IMR-90 (cell line): ENCODE data around the gene IFFO2. TPM values are rescaled to one million over a fixed set of nuclear protein-coding genes. Genes with fewer than 3 reads are reported as not detected.

Experiments
- ATAC-seq: fragments of 200-7000 bp; cut with Tn5 transposase; 2 replicates; pipeline ENCODE4 v1.9.1; 2020; ENCODE audit warnings: low read depth, mild to moderate bottlenecking, moderate library complexity
- BruUV-seq: library from RNA; stranded (reverse); fragments of 400-500 nt; replicated peaks from 2 replicates; lab custom pipeline; 2021; lab: Mats Ljungman, UMichigan
- CTCF ChIA-PET: fragments of 300-600 bp; formaldehyde crosslinking; extraction: SDS; loops from one replicate; lab custom pipeline; 2021; ENCODE audit warnings: antibody characterized with exemption; lab: Yijun Ruan, JAX
- POLR2A ChIA-PET: fragments of 300-600 bp; sonication (Branson Sonifier 250); formaldehyde crosslinking; loops from one replicate; lab custom pipeline; 2022; ENCODE audit warnings: antibody characterized with exemption; ENCODE audit not compliant: unreplicated experiment; lab: Charles Lee
- DNase-seq: peaks from one replicate; pipeline ENCODE4 v3.0.0; 2013
- H2AFZ ChIP-seq: replicated peaks from 2 replicates; pipeline ENCODE3; 2013; ENCODE audit warnings: low read length, mild to moderate bottlenecking; ENCODE audit not compliant: poor library complexity
- H2AK5ac ChIP-seq: 2 replicates; pipeline ENCODE4 v1.6.1; 2013; ENCODE audit warnings: low read depth, low read length, inconsistent platforms
- H2AK9ac ChIP-seq: replicated peaks from 2 replicates; pipeline ENCODE3; 2013; ENCODE audit warnings: mild to moderate bottlenecking, low read depth, low read length, moderate library complexity; ENCODE audit not compliant: poor library complexity
- H2BK120ac ChIP-seq: 2 replicates; pipeline ENCODE4 v1.6.1; 2013; ENCODE audit warnings: low read depth, low read length, inconsistent platforms
- H2BK15ac ChIP-seq: 3 replicates; pipeline ENCODE4 v1.6.1; 2013; ENCODE audit warnings: low read depth, low read length, inconsistent platforms
- H2BK20ac ChIP-seq: 2 replicates; pipeline ENCODE4 v1.6.1; 2013; ENCODE audit warnings: low read depth, mild to moderate bottlenecking, inconsistent platforms, low read length, moderate library complexity
- H2BK5ac ChIP-seq: 2 replicates; pipeline ENCODE4 v1.6.1; 2013; ENCODE audit warnings: mild to moderate bottlenecking, low read depth, low read length, inconsistent platforms; ENCODE audit not compliant: poor library complexity, severe bottlenecking
- H3K14ac ChIP-seq: replicated peaks from 2 replicates; pipeline ENCODE4 v1.6.1; 2013; ENCODE audit warnings: low read depth, low read length, inconsistent platforms
- H3K18ac ChIP-seq: 2 replicates; pipeline ENCODE4 v1.6.1; 2013; ENCODE audit warnings: low read depth, low read length, control low read depth
- H3K23ac ChIP-seq: 2 replicates; pipeline ENCODE4 v1.6.1; 2013; ENCODE audit warnings: low read depth, low read length, inconsistent platforms
- H3K27ac ChIP-seq: 2 replicates; pipeline ENCODE4 v1.5.1; 2013; ENCODE audit warnings: mild to moderate bottlenecking, control low read depth, low read length; ENCODE audit not compliant: insufficient read depth
- H3K27me3 ChIP-seq: 2 replicates; pipeline ENCODE4 v1.6.1; 2013; ENCODE audit warnings: low read length; ENCODE audit not compliant: control insufficient read depth, insufficient read depth
- H3K36me3 ChIP-seq: 2 replicates; pipeline ENCODE4 v1.6.1; 2013; ENCODE audit warnings: low read length, mixed read lengths; ENCODE audit not compliant: control insufficient read depth, insufficient read depth
- H3K4ac ChIP-seq: 2 replicates; pipeline ENCODE4 v1.6.1; 2013; ENCODE audit warnings: low read depth, low read length, inconsistent platforms
- H3K4me1 ChIP-seq: 2 replicates; pipeline ENCODE4 v1.6.1; 2013; ENCODE audit warnings: low read length, mixed read lengths; ENCODE audit not compliant: control insufficient read depth, insufficient read depth
- H3K4me2 ChIP-seq: 2 replicates; pipeline ENCODE4 v1.6.1; 2013; ENCODE audit warnings: low read depth, mild to moderate bottlenecking, control low read depth, low read length, moderate library complexity
- H3K4me3 ChIP-seq: 2 replicates; pipeline ENCODE4 v1.5.1; 2013; ENCODE audit warnings: low read depth, mild to moderate bottlenecking, control low read depth, low read length, moderate library complexity; ENCODE audit not compliant: insufficient read depth
- H3K56ac ChIP-seq: 2 replicates; pipeline ENCODE4 v1.6.1; 2013; ENCODE audit warnings: low read length, inconsistent platforms; ENCODE audit not compliant: insufficient read depth; ENCODE audit errors: extremely low read depth
- H3K79me1 ChIP-seq, 2 experiments: 2 replicates each; pipeline ENCODE4 v1.6.1; 2013; ENCODE audit warnings: low read length in 2 of 2, inconsistent platforms in 1 of 2, low read depth in 1 of 2
- H3K9ac ChIP-seq: 2 replicates; pipeline ENCODE4 v1.6.1; 2013; ENCODE audit warnings: low read depth, low read length, control low read depth
- H3K9me1 ChIP-seq: 2 replicates; pipeline ENCODE4 v1.6.1; 2013; ENCODE audit warnings: low read length, inconsistent platforms; ENCODE audit not compliant: insufficient read depth
- H3K9me3 ChIP-seq: 2 replicates; pipeline ENCODE4 v1.6.1; 2013; ENCODE audit warnings: low read length; ENCODE audit not compliant: control insufficient read depth, insufficient read depth
- H4K20me1 ChIP-seq: 2 replicates; pipeline ENCODE4 v1.6.1; 2013; ENCODE audit warnings: low read length, inconsistent platforms; ENCODE audit not compliant: insufficient read depth
- H4K5ac ChIP-seq: 2 replicates; pipeline ENCODE4 v1.6.1; 2013; ENCODE audit warnings: mild to moderate bottlenecking, low read depth, low read length, control low read depth
- H4K8ac ChIP-seq, 2 experiments: 2 replicates each; pipeline ENCODE4 v1.6.1; 2013; ENCODE audit warnings: low read depth in 2 of 2, low read length in 2 of 2, control low read depth in 1 of 2, inconsistent platforms in 1 of 2
- H4K91ac ChIP-seq: 2 replicates; pipeline ENCODE4 v1.6.1; 2013; ENCODE audit warnings: low read depth, low read length, inconsistent platforms; ENCODE audit not compliant: insufficient read depth
- BHLHE40 ChIP-seq: fragments of 150-350 bp; IDR thresholded peaks from 2 replicates; pipeline ENCODE4 v1.6.1; 2016; ENCODE audit warnings: mild to moderate bottlenecking, low read depth, low read length
- CEBPB ChIP-seq: IDR thresholded peaks from 2 replicates; pipeline ENCODE4 v1.6.1; 2012; ENCODE audit warnings: low read depth, low read length, improper control_type of control experiment
- ELK1 ChIP-seq: fragments of 150-350 bp; IDR thresholded peaks from 2 replicates; pipeline ENCODE4 v1.6.1; 2016; ENCODE audit warnings: low read depth, mild to moderate bottlenecking, low read length, moderate library complexity, borderline replicate concordance
- POLR2A ChIP-seq: IDR thresholded peaks from 2 replicates; pipeline ENCODE4 v1.6.1; 2012; ENCODE audit warnings: mild to moderate bottlenecking, low read depth, low read length
- WGBS, 2 experiments: methylation state at CpG; one replicate each; pipeline versions ENCODE4 v1.1.5 to v1.1.7; 2013; ENCODE audit warnings: missing lambda C conversion rate in 2 of 2; ENCODE audit not compliant: insufficient read length in 1 of 2; ENCODE audit errors: extremely low coverage in 2 of 2; 5-methylcytosine and 5-hydroxymethylcytosine counted together
- dilution Hi-C: fragments of 300-500 bp; cut with HindIII; formaldehyde crosslinking; loops from one replicate; pipeline ENCODE4 v1.14.3; 2018; ENCODE audit warnings: low sequenced_read_pairs; ENCODE audit not compliant: unreplicated experiment
- in situ Hi-C: fragments of 300-500 bp; cut with MboI; formaldehyde crosslinking; loops from 3 replicates; pipeline ENCODE4 v1.14.3; 2019; ENCODE audit warnings: low sequenced_read_pairs, inconsistent platforms, mixed read lengths
- intact Hi-C: fragments of 100-400 bp; cut with micrococcal nuclease; formaldehyde crosslinking; loops from 2 replicates; pipeline ENCODE4 v1.10.0; 2022
- polyA plus RNA-seq, 3 experiments: library from polyadenylated mRNA; depleted of rRNA; stranded (reverse); fragments of >200 nt; gene quantifications; 2 replicates each; pipeline ENCODE4 v1.2.3, GENCODE V29; 2012; ENCODE audit warnings: low replicate concordance in 1 of 3
- total RNA-seq: library from RNA; depleted of rRNA; stranded (reverse); fragments of >200 nt; gene quantifications from 2 replicates; pipeline ENCODE4 v1.2.3, GENCODE V29; 2012

The IFFO2 gene
- total and polyA plus RNA-seq, 2 of the 4 experiments (the other 2 are of a cell fraction) = 14.5 to 18.2 TPM

- no peak overlapping the region; the same call in 1 of the 2 replicates for H2AK5ac ChIP-seq
- ChIA-PET POLR2A (no interaction called here), CTCF (interaction anchor here (1.2 kb wide), 1 partner anchor 85 kb away, joined by 3 read pairs; no protein-coding TSS in a partner anchor)
- no peak overlapping the region for H2BK120ac ChIP-seq
- TF ChIP-seq POLR2A = no peak
- no peak for TF ChIP-seq ELK1
- TF ChIP-seq BHLHE40 = no peak
- 0 out of 2 replicates have a peak, but pooled peaks have one; percentile 27 for TF ChIP-seq CEBPB
- 100% methylated on average over 1 of the region's 9 CpGs; no CpG with 5 or more reads in 1 of the 2 experiments for WGBS, 2 experiments
- H3K27me3 ChIP-seq = no peaks in the 10 kb centered on the region; the same call in 1 of the 2 replicates
- H2AFZ ChIP-seq = peak overlapping the region; percentile 32
- peaks cover 6% of the 10 kb centered on the region for H3K9me3 ChIP-seq
- no peaks in the 10 kb centered on the region for H3K4me1 ChIP-seq
- intact Hi-C loops = no loop called here
- H2BK5ac ChIP-seq = no peak overlapping the region
- no peak overlapping the region for H3K56ac ChIP-seq
- no peak overlapping the region for H3K4ac ChIP-seq
- dilution Hi-C loops = no loop called here
- no TSS peak for BruUV-seq
- H4K20me1 ChIP-seq = no peaks in the 10 kb centered on the region
- no peaks in the 10 kb centered on the region for H3K79me1 ChIP-seq
- ATAC-seq (no peak), DNase-seq (peak; percentile 15)
- H3K14ac ChIP-seq = peak overlapping the region; percentile 53; the same call in 1 of the 2 replicates
- in situ Hi-C loops = loop anchor here (5.0 kb wide), 1 partner anchor 36 kb away; no protein-coding TSS in a partner anchor
- no peak overlapping the region for H3K4me3 ChIP-seq
- H4K8ac ChIP-seq = peak overlapping the region in 1 of 2 experiments; percentile 29; a peak in 2 of 4 replicates
- no peak overlapping the region for H3K23ac ChIP-seq
- H3K27ac ChIP-seq = no peak overlapping the region
- H4K91ac ChIP-seq = peak overlapping the region; percentile 49; the same call in 1 of the 2 replicates
- H3K9ac ChIP-seq = no peak overlapping the region
- H3K4me2 ChIP-seq = no peak overlapping the region
- peak overlapping the region; percentile 13; the same call in 1 of the 3 replicates for H2BK15ac ChIP-seq
- peak overlapping the region; percentile 25; the same call in 1 of the 2 replicates for H4K5ac ChIP-seq
- peak overlapping the region; percentile 50 for H2AK9ac ChIP-seq
- H2BK20ac ChIP-seq = 0 out of 2 replicates have a peak overlapping the region, but pooled peaks have one; percentile 29
- H3K18ac ChIP-seq = peak overlapping the region; percentile 14; the same call in 1 of the 2 replicates
- H3K9me1 ChIP-seq = no peaks in the 10 kb centered on the region
- no peaks in the 10 kb centered on the region for H3K36me3 ChIP-seq
Observed at GRCh38 chr1:18998016-18998724, 41.7 kb upstream of the IFFO2 start.
